ENCODE results near the gene RNF130.
A peak's percentile ranks its signal among the peaks of the same experiment; 100 is the strongest.
"Not testable (repeated sequence)": the region's sequence is repeated elsewhere in the genome, so short reads cannot be mapped to it uniquely, and the experiment has no call there.

RNF130 gene

GRCh38 chr5:180093241-180093640 lies 21.7 kb upstream of the RNF130 start:
- Histone ChIP-seq H3K9me3 (replicated peaks in 1 of 2; ENCODE audit: control insufficient read depth in 2 of 2, insufficient read depth in 1 of 2, low read depth in 1 of 2, low read length in 2 of 2) (no peaks in the 10 kb centered on the region), H2AK5ac (ENCODE audit: low read depth, low read length) (no peak overlapping the region), H3K4me3 (ENCODE audit: low read length in 2 of 2) (no peak overlapping the region), H3K9ac (ENCODE audit: low read depth, low read length, poor library complexity) (no peak overlapping the region), H3K14ac (ENCODE audit: low read length) (no peak overlapping the region), H3K27me3 (ENCODE audit: control insufficient read depth in 3 of 3, insufficient read depth in 3 of 3, low read depth in 1 of 3, low read length in 3 of 3) (no peaks in the 10 kb centered on the region), H3K36me3 (replicated peaks in 1 of 2; ENCODE audit: control insufficient read depth in 2 of 2, insufficient read depth in 2 of 2, low read length in 2 of 2) (no peaks in the 10 kb centered on the region), H4K8ac (ENCODE audit: low read depth, low read length) (no peak overlapping the region), H3K79me1 (ENCODE audit: low read depth, low read length) (no peaks in the 10 kb centered on the region), H2AFZ (ENCODE audit: low read length) (no peak overlapping the region), H4K91ac (ENCODE audit: low read depth, low read length, poor library complexity) (no peak overlapping the region), H2BK120ac (ENCODE audit: low read depth, low read length) (no peak overlapping the region), H3K4ac (ENCODE audit: low read length) (no peak overlapping the region), H3K4me2 (ENCODE audit: insufficient read depth, low read length, poor library complexity, severe bottlenecking) (no peak overlapping the region), H2BK12ac (ENCODE audit: low read length) (no peak overlapping the region), H3K18ac (ENCODE audit: low read length) (no peak overlapping the region), H3K23ac (ENCODE audit: low read depth, low read length, poor library complexity) (no peak overlapping the region), H3K27ac (replicated peaks; ENCODE audit: low read length) (no peak overlapping the region), H2BK15ac (ENCODE audit: low read length) (peak overlapping the region; percentile 31), H3K4me1 (ENCODE audit: control insufficient read depth in 2 of 2, insufficient read depth in 1 of 2, low read depth in 1 of 2, low read length in 2 of 2) (peaks cover 2 to 3% of the 10 kb centered on the region in 2 donors), H2BK5ac (ENCODE audit: low read length) (no peak overlapping the region)
- DNase-seq (ENCODE audit: low spot score) = no peak
- WGBS, 2 donors (ENCODE audit: extremely low coverage in 2 of 2, insufficient read length in 2 of 2, insufficient replicate concordance in 1 of 2) = no CpG with 5 or more reads among the region's 6 CpGs

GRCh38 chr5:180090769-180091546 lies 19.4 kb upstream of the RNF130 start:
- no peak overlapping the region for H2BK12ac ChIP-seq (ENCODE audit: low read length)
- no peaks in the 10 kb centered on the region for H3K36me3 ChIP-seq (replicated peaks in 1 of 2; ENCODE audit: control insufficient read depth in 2 of 2, insufficient read depth in 2 of 2, low read length in 2 of 2)
- no peak overlapping the region for H3K23ac ChIP-seq (ENCODE audit: low read depth, low read length, poor library complexity)
- peak overlapping the region; percentile 85 for H2AFZ ChIP-seq (ENCODE audit: low read length)
- no peak overlapping the region for H3K4me3 ChIP-seq (ENCODE audit: low read length in 2 of 2)
- H2BK5ac ChIP-seq (ENCODE audit: low read length) = no peak overlapping the region
- H3K9ac ChIP-seq (ENCODE audit: low read depth, low read length, poor library complexity) = no peak overlapping the region
- H4K91ac ChIP-seq (ENCODE audit: low read depth, low read length, poor library complexity) = no peak overlapping the region
- H3K18ac ChIP-seq (ENCODE audit: low read length) = peak overlapping the region; percentile 53
- no CpG with 5 or more reads among the region's 17 CpGs for WGBS, 2 donors (ENCODE audit: extremely low coverage in 2 of 2, insufficient read length in 2 of 2, insufficient replicate concordance in 1 of 2)
- DNase-seq (ENCODE audit: low spot score) = no peak
- no peak overlapping the region for H2BK120ac ChIP-seq (ENCODE audit: low read depth, low read length)
- no peaks in the 10 kb centered on the region for H3K27me3 ChIP-seq (ENCODE audit: control insufficient read depth in 3 of 3, insufficient read depth in 3 of 3, low read depth in 1 of 3, low read length in 3 of 3)
- H4K8ac ChIP-seq (ENCODE audit: low read depth, low read length) = no peak overlapping the region
- no peak overlapping the region for H2BK15ac ChIP-seq (ENCODE audit: low read length)
- H3K4ac ChIP-seq (ENCODE audit: low read length) = no peak overlapping the region
- H2AK5ac ChIP-seq (ENCODE audit: low read depth, low read length) = no peak overlapping the region
- no peak overlapping the region for H3K4me2 ChIP-seq (ENCODE audit: insufficient read depth, low read length, poor library complexity, severe bottlenecking)
- H3K4me1 ChIP-seq (ENCODE audit: control insufficient read depth in 2 of 2, insufficient read depth in 1 of 2, low read depth in 1 of 2, low read length in 2 of 2) = peaks cover 2 to 4% of the 10 kb centered on the region in 2 donors
- no peaks in the 10 kb centered on the region for H3K79me1 ChIP-seq (ENCODE audit: low read depth, low read length)
- H3K9me3 ChIP-seq (replicated peaks in 1 of 2; ENCODE audit: control insufficient read depth in 2 of 2, insufficient read depth in 1 of 2, low read depth in 1 of 2, low read length in 2 of 2) = peaks cover 0 to 3% of the 10 kb centered on the region in 2 donors
- H3K27ac ChIP-seq (replicated peaks; ENCODE audit: low read length) = no peak overlapping the region
- H3K14ac ChIP-seq (ENCODE audit: low read length) = no peak overlapping the region

- Histone ChIP-seq H2BK15ac (ENCODE audit: low read length) (no peak overlapping the region), H3K18ac (ENCODE audit: low read length) (peak overlapping the region; percentile 58), H3K4me3 (ENCODE audit: low read length in 2 of 2) (peak overlapping the region in 1 of 2 donors; percentile 56), H4K91ac (ENCODE audit: low read depth, low read length, poor library complexity) (no peak overlapping the region), H2BK120ac (ENCODE audit: low read depth, low read length) (no peak overlapping the region), H3K9ac (ENCODE audit: low read depth, low read length, poor library complexity) (peak overlapping the region; percentile 1), H3K9me3 (replicated peaks in 1 of 2; ENCODE audit: control insufficient read depth in 2 of 2, insufficient read depth in 1 of 2, low read depth in 1 of 2, low read length in 2 of 2) (peaks cover 0 to 3% of the 10 kb centered on the region in 2 donors), H3K36me3 (replicated peaks in 1 of 2; ENCODE audit: control insufficient read depth in 2 of 2, insufficient read depth in 2 of 2, low read length in 2 of 2) (no peaks in the 10 kb centered on the region), H3K27me3 (ENCODE audit: control insufficient read depth in 3 of 3, insufficient read depth in 3 of 3, low read depth in 1 of 3, low read length in 3 of 3) (no peaks in the 10 kb centered on the region), H3K27ac (replicated peaks; ENCODE audit: low read length) (peak overlapping the region; percentile 85), H3K4ac (ENCODE audit: low read length) (no peak overlapping the region), H2AK5ac (ENCODE audit: low read depth, low read length) (no peak overlapping the region), H3K14ac (ENCODE audit: low read length) (no peak overlapping the region), H3K4me2 (ENCODE audit: insufficient read depth, low read length, poor library complexity, severe bottlenecking) (peak overlapping the region; percentile 38), H2BK12ac (ENCODE audit: low read length) (no peak overlapping the region), H2AFZ (ENCODE audit: low read length) (peak overlapping the region; percentile 86), H3K23ac (ENCODE audit: low read depth, low read length, poor library complexity) (peak overlapping the region; percentile 20), H3K4me1 (ENCODE audit: control insufficient read depth in 2 of 2, insufficient read depth in 1 of 2, low read depth in 1 of 2, low read length in 2 of 2) (peaks cover 7 to 10% of the 10 kb centered on the region in 2 donors), H4K8ac (ENCODE audit: low read depth, low read length) (no peak overlapping the region), H2BK5ac (ENCODE audit: low read length) (no peak overlapping the region), H3K79me1 (ENCODE audit: low read depth, low read length) (no peaks in the 10 kb centered on the region)
- WGBS, 2 donors (ENCODE audit: extremely low coverage in 2 of 2, insufficient read length in 2 of 2, insufficient replicate concordance in 1 of 2) = no CpG with 5 or more reads among the region's 58 CpGs
- peak; percentile 88 for DNase-seq (ENCODE audit: low spot score)
Observed at GRCh38 chr5:180090098-180090768, 18.7 kb upstream of the RNF130 start.

- H4K8ac ChIP-seq (ENCODE audit: low read depth, low read length); H3K4ac ChIP-seq (ENCODE audit: low read length); H2BK120ac ChIP-seq (ENCODE audit: low read depth, low read length); DNase-seq (ENCODE audit: low spot score); H3K9ac ChIP-seq (ENCODE audit: low read depth, low read length, poor library complexity); H3K79me1 ChIP-seq (ENCODE audit: low read depth, low read length); H3K23ac ChIP-seq (ENCODE audit: low read depth, low read length, poor library complexity); H2BK12ac ChIP-seq (ENCODE audit: low read length); H2BK5ac ChIP-seq (ENCODE audit: low read length); H2AK5ac ChIP-seq (ENCODE audit: low read depth, low read length); H3K4me3 ChIP-seq (ENCODE audit: low read length in 2 of 2); H3K9me3 ChIP-seq (replicated peaks in 1 of 2; ENCODE audit: control insufficient read depth in 2 of 2, insufficient read depth in 1 of 2, low read depth in 1 of 2, low read length in 2 of 2); H3K18ac ChIP-seq (ENCODE audit: low read length); H2AFZ ChIP-seq (ENCODE audit: low read length); H3K14ac ChIP-seq (ENCODE audit: low read length); H3K36me3 ChIP-seq (replicated peaks in 1 of 2; ENCODE audit: control insufficient read depth in 2 of 2, insufficient read depth in 2 of 2, low read length in 2 of 2); H2BK15ac ChIP-seq (ENCODE audit: low read length); H3K27me3 ChIP-seq (ENCODE audit: control insufficient read depth in 3 of 3, insufficient read depth in 3 of 3, low read depth in 1 of 3, low read length in 3 of 3); H4K91ac ChIP-seq (ENCODE audit: low read depth, low read length, poor library complexity): not testable (repeated sequence)
- H3K4me2 ChIP-seq (ENCODE audit: insufficient read depth, low read length, poor library complexity, severe bottlenecking) = peak overlapping the region; percentile 38
- peaks cover 11 to 16% of the 10 kb centered on the region in 2 donors for H3K4me1 ChIP-seq (ENCODE audit: control insufficient read depth in 2 of 2, insufficient read depth in 1 of 2, low read depth in 1 of 2, low read length in 2 of 2)
- peak overlapping the region; percentile 85 for H3K27ac ChIP-seq (replicated peaks; ENCODE audit: low read length)
- WGBS, 2 donors (ENCODE audit: extremely low coverage in 2 of 2, insufficient read length in 2 of 2, insufficient replicate concordance in 1 of 2) = no CpG with 5 or more reads among the region's 18 CpGs
Observed at GRCh38 chr5:180089628-180090027, 18.1 kb upstream of the RNF130 start.
